GM12892 (cell line): ENCODE results near the gene SCN7A.
"Not testable (repeated sequence)": the region's sequence is repeated elsewhere in the genome, so short reads cannot be mapped to it uniquely, and the experiment has no call there.

Experiments
- DNase-seq: peaks from one replicate; pipeline ENCODE4 v3.0.0; 2011; ENCODE audit not compliant: insufficient read length
- FAIRE-seq: peaks from 2 replicates; lab custom pipeline; 2011; peaks lifted over from hg19 to GRCh38; lab: Jason Lieb, UNC
- POLR2A ChIP-seq: IDR thresholded peaks from 2 replicates; pipeline ENCODE4 v1.6.1; 2011; ENCODE audit warnings: low read depth, low read length, control low read depth
- POLR2AphosphoS5 ChIP-seq: IDR thresholded peaks from 2 replicates; pipeline ENCODE4 v1.6.1; 2011; ENCODE audit warnings: low read depth, low read length, control low read depth
- TAF1 ChIP-seq: IDR thresholded peaks from 2 replicates; pipeline ENCODE4 v1.6.1; 2011; ENCODE audit warnings: low read depth, mild to moderate bottlenecking, control low read depth, low read length, borderline replicate concordance

Gene SCN7A

DNA sequence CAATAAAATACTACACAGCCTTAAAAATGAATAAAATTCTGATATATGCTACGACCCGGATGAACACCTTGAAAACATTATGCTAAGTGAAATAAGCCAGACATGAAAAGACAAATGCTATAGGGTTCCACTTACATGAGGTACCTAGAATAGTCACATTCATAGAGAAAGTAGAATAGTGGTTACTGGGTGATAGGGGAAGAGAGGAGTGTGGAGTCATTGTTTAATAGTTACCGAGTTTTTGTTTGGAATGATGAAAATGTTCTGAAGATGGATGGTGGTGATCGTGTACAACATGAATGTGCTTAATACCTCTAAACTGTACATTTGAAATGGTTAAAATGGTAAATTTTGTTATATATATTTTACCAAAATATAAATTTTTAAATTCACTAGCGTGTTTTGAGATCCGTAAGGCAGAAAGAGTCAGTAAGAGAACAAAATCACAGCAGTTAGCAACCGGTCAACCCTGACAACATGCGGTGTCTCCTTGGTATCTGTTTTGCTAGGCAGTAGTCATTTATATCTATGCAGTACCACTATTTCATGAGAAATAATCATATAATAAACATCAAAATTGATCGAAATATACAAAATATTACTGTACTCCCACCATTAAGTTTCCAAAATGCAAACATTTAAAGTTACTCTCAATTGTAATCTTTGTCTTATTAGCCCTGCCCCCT, 129.4 kb downstream of the SCN7A start:
- FAIRE-seq (no peak), DNase-seq (no peak)
- TF ChIP-seq POLR2AphosphoS5, result no peak
- TF ChIP-seq POLR2A, result no peak
- TF ChIP-seq TAF1, result no peak

GRCh38 chr2:166361351-166362153, 132.5 kb downstream of the SCN7A start:
- TF ChIP-seq POLR2A (no peak), TAF1 (no peak), POLR2AphosphoS5 (no peak)
- FAIRE-seq, result no peak
- no peak for DNase-seq

DNA sequence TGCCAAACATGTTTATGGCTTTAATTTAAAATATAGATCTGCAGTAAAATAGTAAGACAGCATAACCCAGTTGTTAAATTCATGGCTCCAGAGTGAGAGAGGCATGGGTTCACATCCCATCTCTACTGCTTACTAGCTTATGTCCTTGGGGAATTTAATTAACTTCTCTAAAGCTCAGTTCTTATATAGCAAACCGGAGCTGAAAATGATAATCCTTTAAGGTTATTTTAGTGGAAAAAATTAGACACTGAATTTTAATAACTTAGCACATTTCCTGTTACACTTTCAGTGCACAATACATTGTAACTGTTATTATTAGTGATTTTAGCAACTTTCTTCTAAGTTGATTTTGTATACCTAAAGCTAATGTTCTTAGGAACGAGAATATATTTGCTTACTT, 133.1 kb downstream of the SCN7A start:
- DNase-seq (no peak), FAIRE-seq (no peak)
- TF ChIP-seq TAF1, result no peak
- no peak for TF ChIP-seq POLR2AphosphoS5
- no peak for TF ChIP-seq POLR2A

- no peak for FAIRE-seq
- TF ChIP-seq TAF1 (no peak), POLR2A (no peak), POLR2AphosphoS5 (no peak)
- no peak for DNase-seq
These were observed 133.6 kb downstream of the SCN7A start for GRCh38 chr2:166360426-166360825.

GRCh38 chr2:166357950-166358321, 136.1 kb downstream of the SCN7A start:
- not testable (repeated sequence) for DNase-seq, FAIRE-seq

DNA sequence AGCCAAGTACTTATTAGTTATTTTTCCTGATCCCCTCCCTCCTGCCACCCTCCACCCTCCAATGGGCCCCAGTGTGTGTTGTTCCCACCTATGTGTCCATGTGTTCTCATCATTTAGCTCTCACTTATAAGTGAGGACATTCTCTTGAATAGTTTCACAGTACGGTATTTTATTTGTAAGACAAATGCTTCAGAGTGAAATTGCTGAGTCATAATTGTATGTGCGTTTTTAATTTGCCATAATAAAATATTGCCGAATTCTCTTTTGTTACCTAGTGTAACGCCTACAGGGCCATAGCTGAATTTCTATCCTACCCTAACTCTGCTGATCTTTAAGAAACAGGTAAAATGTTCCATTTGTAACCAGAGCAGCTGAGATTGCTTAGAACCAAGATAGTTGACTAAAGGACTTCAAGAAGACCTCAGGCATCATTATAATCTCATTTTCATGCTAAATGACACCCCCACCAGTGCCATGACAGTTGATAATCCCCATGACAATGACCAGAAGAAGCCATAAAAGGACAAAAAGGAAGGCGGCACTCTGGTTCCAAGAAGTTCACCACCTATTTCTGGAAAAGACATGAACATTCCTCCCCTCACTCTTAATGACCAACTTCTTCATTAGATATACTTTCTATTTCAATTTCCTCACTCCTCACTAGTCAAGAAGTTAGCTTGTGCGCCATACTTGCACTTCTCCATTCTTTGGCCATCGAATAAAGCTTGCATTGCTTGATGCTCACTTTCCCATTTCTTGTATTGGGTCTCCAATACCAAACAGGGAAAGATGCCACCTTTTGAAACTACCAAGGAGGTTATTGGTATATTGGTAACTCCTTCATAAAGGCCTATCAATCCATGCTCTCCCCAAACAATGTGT, 136.7 kb downstream of the SCN7A start:
- FAIRE-seq (no peak), DNase-seq (no peak)
- TF ChIP-seq TAF1 (no peak), POLR2A (no peak), POLR2AphosphoS5 (no peak)
